Measurements from ENCODE around the gene SV2C. TPM values are rescaled to one million over a fixed set of nuclear protein-coding genes. Genes with fewer than 3 reads are reported as not detected.

SV2C gene
- total RNA-seq, 1 donor from 2014 or later: 0.05 TPM

DNA sequence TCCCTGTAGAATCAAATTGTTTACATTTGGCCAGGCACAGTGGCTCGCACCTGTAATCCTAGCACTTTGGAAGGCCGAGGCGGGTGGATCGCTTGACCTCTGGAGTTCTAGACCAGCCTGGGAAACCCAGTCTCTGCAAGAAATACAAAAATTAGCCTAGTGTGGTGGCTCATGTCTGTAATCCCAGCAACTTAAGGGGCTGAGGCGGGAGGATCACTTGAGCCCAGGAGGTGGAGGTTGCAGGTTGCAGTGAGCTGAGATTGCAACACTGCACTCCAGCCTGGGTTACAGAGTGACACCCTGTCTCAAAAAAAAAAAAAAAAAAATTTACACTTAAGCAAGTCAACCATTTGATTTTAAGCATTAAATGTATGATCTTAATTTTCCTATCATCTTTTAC lies 302.4 kb downstream of the SV2C start:
- DNase-seq (no peak), ATAC-seq (no peak)
- intact Hi-C loops (cut with micrococcal nuclease): no loop called here

- ATAC-seq: no peak
- no peak for DNase-seq
- intact Hi-C loops (cut with micrococcal nuclease): no loop called here
Observed at GRCh38 chr5:76386360-76386759, 303.2 kb downstream of the SV2C start.

DNA sequence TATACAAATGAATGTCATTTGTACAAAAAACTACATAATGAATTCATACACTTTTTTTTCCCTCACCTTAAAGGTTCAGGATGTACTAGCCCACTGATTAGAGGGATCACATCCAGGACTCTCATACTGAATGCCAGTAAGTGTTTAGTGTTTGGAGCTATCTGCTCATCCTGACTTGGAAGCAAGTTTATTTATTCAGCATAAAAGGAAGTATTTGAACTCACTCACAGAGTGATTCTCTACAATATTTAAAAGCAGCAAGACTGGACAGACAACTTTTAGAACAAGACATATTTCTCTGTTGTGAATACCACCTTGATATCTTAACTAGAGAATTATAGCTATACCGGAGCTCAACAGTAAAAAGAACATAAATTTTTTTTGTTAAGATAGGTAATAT lies 305.1 kb downstream of the SV2C start:
- intact Hi-C loops (cut with micrococcal nuclease): no loop called here
- no peak for ATAC-seq
- DNase-seq: no peak

DNA sequence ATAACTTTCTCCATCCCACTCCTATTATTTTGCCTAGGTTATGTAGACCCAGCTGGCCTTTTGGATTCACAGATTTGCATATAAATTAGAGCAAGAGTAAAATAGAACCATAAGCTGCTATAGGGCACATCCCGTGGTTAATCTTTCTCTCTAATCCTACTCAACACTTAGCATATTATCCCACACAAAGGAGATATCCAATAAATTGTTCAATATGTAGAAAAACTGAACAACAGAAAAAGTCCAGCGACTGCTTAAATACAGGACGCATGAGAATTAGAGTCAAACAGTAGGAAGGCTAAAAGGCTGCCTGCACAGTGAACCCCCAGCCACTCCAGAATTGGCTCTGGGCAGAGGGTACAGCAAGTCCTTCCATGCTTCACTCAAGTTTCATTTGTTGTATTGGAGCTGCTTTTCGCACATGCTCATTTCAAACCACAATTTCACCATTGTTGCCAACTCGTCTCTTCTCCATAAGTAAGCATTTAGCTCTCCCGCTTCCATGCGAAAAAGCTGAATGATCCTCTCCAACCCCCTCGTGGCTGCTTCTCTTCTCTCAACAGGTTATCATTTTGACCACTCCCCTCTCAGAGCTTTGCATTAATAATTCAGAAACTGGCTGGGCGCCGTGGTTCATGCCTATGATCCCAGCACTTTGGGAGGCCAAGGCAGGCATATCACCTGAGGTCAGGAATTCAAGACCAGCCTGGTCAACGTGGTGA lies 305.8 kb downstream of the SV2C start:
- no peak for ATAC-seq
- intact Hi-C loops (cut with micrococcal nuclease): no loop called here

GRCh38 chr5:76389513-76390154 lies 306.5 kb downstream of the SV2C start:
- DNase-seq: no peak
- intact Hi-C loops (cut with micrococcal nuclease): no loop called here
- ATAC-seq: no peak

More for the DNA sequence above, 305.8 kb downstream of the SV2C start:
- no peak for DNase-seq

DNA sequence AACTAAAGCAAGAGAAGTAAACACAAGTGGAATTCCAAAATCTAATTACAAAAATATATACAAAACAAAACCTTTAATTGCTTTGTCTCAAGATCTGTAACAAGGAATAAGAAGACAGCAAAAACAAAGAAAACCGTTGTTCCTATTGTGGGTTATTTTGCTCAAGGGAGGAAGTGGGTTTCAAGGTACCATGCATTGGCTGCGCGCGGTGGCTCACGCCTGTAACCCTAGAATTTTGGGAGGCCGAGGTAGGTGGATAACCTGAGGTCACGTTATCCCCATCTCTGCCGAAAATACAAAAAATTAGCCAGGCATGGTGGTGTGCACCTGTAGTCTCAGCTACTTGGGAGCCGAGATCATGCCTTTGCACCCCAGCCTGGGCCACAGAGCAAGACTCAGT lies 307.8 kb downstream of the SV2C start:
- intact Hi-C loops (cut with micrococcal nuclease): no loop called here
- no peak for DNase-seq
- ATAC-seq: no peak

DNA sequence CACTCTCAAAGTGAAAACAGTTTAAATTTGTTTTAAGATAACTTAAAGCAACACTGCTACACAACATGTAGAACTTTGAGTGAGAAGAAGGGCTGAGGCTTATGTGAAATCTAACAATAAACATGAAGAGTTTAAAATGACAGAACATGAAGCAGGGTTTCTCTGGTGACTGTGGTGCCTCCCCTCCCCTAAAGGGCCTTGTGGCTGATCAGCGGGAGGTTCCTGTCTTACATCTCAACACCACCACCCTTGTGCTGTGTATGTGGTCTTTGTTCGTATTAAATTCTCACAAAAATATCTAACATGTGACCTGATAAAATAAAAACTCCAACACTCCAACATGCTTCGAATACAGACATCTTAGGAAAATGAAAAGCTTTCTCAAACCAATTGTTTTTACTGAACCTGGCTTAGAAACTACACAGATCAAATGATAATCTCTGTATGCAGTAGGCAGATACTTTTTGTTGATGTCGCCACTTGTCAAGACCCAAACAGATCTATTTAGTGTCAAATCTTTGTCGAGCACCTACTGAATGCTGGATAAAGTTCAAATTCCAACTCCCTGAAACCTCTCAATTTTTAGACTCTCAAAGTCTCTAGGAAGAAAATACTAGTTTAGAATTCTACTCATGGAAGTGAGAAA lies 310.0 kb downstream of the SV2C start:
- DNase-seq (no peak), ATAC-seq (no peak)
- intact Hi-C loops (cut with micrococcal nuclease): no loop called here

DNA sequence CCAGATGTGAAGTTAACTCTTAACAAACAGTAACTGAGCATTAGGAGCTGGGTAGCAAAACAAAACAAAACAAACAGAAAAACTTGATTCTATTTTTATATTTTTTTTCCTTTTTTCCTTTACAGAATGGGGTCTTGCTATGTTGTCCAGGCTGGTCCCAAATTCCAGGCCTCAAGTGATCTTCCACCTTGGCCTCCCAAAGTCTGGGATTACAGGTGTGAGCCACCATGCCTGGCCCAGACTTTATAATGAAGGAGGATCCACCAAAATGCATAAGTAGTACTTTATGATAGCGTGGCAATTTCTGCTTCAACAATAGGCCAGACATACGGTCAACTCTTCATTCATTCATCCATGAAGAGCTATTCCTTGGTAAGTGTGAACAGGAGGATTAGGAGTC lies 314.0 kb downstream of the SV2C start:
- no peak for ATAC-seq
- intact Hi-C loops (cut with micrococcal nuclease): no loop called here
- no peak for DNase-seq

- intact Hi-C loops (cut with micrococcal nuclease): no loop called here
- no peak for DNase-seq
- no peak for ATAC-seq
Observed at GRCh38 chr5:76399268-76399667, 316.1 kb downstream of the SV2C start.

DNA sequence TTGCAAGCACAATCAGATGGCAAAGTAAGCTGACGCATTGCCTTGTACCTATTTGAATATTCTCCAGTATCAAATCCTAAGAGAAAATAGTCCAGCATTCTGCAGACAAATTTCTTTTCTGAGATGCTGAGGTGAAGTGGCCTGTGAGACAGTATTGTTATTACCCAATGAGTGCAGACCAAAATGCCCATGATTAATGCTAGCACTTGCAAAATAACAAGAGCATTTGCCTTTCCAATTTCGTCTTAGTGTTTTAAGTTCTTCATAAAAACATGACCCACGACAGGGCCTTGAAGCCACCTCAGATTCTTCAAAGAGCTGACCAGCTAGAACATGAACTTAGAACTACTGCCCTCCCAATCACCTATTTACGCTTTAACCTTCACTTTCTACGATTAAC lies 317.3 kb downstream of the SV2C start:
- DNase-seq (no peak), ATAC-seq (no peak)
- intact Hi-C loops (cut with micrococcal nuclease): no loop called here

DNA sequence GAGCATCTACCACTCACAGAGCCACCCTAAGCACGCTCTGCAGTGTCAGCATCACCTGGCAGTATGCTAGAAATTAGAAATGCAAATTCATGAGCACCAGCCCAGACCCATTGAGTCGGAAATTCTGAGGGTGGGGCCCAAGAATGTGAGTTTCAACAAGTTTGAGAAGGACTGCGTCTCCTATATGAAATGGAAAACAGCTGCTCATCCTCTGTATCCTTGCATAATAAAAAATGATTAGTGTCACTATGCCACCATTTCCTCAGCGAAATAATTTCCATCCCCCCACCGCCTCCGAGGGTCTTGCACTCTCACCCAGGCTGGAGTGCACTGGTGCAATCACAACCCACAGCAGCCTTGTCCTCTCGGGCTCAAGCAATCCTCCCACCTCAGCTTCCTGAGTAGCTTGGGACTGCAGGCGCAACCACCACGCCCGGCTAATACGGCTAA lies 318.6 kb downstream of the SV2C start:
- DNase-seq (no peak), ATAC-seq (no peak)
- intact Hi-C loops (cut with micrococcal nuclease): no loop called here

DNA sequence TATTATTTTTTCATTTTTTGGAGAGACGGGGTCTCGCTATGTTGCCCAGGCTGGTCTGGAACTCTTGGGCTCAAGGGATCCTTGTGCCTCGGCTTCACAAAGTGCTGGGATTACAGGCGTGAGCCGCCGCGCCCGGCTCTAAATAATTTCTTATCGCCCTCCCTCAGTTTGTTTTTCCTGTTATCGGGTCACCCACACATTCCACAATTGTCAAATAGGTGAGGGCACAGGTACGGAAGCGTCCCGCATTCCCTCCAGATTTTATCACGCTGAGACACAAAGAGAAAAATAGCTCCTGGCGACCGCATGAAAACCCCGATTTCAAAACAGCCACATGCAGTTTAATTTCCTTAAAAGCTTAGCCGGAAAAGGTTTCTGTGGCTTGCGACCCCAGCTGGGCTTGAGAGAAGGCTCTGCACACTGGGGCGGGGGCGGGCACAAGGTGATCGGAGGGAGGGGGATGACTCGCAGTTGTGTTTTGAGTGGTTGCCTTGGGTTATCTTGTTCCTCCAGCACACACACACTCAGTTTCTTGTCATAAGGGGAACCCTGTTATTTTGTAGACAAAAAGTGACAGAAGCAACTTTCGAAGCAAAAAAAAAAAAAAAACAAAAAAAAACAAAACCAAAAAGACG lies 319.2 kb downstream of the SV2C start:
- ATAC-seq: peak; percentile 66
- intact Hi-C loops (cut with micrococcal nuclease): no loop called here
- peak; percentile 57 for DNase-seq

DNA sequence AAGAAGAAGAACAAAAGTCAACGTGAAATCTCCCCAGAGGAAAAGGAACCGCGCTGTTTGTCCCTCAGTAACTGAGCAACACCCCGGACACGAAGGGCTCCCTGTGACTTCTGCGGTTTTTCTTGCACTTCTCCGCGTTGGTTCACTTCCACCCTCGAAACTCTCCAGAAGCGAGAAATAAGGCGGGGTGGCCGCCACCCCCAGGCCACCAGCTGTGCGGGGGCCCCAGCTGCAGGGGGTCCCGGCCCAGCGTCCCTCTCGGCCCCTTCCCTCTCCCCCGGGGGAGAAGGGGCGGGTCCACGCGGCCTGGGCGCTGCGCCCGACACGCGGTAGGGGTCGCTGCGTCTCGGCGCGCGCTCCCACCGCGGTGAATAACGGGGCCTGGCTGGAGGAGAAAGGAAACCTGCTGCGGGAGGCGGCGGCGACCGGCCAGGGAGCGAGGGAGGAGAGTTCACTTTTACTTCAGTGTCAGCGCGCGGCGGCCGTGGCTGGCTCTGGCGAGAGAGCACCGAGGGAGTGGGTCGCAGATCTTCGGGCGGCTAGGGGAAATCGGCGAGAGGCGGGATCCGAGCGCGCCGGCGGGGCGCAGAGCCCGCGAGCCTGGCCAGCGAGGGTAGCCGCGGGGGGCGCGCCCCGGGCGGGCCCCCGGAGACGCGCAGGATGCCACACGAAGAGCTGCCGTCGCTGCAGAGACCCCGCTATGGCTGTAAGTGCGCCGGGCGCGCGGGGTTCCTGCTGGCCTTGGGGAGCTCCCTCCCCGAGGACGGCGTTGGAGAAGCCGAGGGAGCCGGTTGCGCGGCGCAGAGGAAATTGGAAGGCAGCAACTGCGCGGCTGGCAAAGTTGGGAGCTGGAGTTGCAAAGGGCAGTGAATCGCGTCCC lies 319.9 kb downstream of the SV2C start, which contains the start of gene IQGAP2:
Gene IQGAP2, plus strand, starts transcription at position 400 of the 880 bp plus-strand sequence. Its CDS starts 261 bp downstream, at position 661.
- ATAC-seq: peak; percentile 91
- intact Hi-C loops (cut with micrococcal nuclease): no loop called here
- DNase-seq: peak; percentile 83

Measured in left ventricle myocardium superior (tissue), 1 donor.